GM18870 (cell line): ENCODE data around the gene EPHA8.

Experiments
- ATAC-seq: cut with Tn5 transposase; IDR thresholded peaks from one replicate; pipeline ENCODE4 v1.9.1; 2021; ENCODE audit warnings: moderate library complexity; ENCODE audit not compliant: unreplicated experiment

EPHA8 gene

DNA sequence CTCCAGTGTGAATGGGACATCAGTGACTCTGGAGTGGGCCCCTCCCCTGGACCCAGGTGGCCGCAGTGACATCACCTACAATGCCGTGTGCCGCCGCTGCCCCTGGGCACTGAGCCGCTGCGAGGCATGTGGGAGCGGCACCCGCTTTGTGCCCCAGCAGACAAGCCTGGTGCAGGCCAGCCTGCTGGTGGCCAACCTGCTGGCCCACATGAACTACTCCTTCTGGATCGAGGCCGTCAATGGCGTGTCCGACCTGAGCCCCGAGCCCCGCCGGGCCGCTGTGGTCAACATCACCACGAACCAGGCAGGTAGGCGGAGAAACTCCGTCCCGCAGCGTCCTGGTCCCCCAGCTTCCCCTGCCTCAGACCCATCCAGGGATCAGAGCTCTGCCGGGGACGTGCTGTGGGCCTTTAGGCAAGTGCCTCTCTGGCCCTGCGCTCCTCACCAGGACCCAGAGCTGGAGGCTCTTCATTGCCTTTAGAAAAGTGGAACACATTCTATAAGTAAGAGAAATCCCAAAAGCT, 25.7 kb downstream of the EPHA8 start:
- ATAC-seq: no peak

DNA sequence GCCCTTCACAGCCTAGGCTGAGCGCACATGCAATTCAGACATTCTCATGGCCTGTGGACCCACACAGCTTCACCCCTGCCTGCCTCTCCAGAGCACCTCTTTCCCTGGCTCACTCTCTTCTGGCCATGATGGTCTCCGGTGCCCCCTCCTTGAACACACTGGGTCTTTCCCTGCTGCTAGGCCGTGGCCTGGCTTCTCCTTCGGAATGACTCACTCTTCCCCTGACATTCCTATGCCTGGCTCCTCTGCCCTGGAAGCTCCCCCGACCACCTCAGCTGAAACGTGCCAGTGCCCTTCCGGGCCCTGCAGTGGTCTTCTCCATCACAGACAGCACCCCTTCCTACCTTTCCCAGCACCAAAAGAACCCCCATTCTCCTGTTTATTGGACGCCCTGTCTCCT, 28.3 kb downstream of the EPHA8 start:
- no peak for ATAC-seq

DNA sequence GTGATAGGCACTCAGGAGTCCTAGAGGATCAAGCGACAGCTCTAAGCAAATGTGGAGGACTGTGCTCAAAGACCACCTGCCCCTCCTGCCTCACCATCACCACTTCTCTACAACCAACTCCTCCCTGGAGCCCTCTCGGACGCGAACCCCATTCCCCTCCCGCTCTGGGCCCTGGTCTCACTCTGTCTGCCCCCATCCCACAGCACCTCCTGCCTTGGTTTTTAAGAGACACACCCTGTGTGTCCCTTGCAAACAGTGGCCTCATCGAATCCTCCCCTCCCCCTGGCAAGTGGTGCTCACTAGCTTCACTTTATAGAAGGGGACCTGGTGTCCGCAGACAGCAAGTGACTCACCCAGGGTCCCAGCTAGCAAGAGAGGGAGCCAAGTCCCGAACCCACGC, 28.8 kb downstream of the EPHA8 start:
- ATAC-seq: no peak

DNA sequence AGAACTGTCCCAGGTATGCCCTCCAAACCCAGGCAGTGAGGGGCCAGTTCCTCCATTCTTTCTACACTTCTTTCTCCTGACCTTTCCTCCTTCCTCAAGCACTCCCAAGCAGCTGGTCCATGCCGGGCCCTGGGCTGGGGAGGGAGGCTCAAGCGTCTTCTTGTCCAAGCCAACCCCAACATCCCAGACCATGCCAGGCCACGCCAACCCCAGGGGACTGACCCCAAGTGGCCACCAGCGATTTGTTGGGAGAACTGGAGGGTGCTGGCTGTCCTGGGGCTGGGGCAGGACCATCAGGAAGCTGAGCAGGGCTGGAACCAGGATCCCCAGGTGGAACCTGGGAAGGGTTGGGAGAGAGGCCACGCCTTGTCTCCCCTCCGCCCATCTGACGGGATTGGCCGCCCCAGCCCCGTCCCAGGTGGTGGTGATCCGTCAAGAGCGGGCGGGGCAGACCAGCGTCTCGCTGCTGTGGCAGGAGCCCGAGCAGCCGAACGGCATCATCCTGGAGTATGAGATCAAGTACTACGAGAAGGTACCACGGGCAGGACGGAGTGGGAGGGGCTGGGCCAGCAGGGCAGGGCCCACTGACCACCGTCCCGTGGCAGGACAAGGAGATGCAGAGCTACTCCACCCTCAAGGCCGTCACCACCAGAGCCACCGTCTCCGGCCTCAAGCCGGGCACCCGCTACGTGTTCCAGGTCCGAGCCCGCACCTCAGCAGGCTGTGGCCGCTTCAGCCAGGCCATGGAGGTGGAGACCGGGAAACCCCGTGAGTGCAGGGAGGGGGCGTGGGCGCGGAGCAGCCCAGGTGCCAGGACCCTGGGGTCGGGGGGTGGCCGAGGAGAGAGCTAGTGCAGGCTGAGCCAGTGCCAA, 29.9 kb downstream of the EPHA8 start:
- no peak for ATAC-seq

DNA sequence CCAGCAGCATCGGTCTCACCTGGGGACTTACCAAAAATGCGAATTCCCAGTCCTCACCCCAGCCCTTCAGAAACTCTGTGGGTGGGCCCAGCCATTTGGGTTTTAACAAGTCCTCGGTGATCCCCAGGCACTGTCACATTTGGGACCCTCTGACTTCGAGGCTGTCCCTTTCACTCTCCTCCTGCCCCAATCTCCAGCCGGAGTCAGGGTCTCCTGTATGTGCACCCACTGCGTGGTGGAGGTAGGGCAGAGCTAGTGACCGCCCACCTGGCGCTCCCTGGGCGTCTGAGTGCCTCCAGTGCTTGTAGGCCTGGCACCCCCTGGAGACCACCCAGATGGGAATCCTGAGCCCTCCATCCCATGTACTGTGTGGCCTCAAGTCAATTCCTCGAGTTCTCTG, 31.1 kb downstream of the EPHA8 start:
- no peak for ATAC-seq

DNA sequence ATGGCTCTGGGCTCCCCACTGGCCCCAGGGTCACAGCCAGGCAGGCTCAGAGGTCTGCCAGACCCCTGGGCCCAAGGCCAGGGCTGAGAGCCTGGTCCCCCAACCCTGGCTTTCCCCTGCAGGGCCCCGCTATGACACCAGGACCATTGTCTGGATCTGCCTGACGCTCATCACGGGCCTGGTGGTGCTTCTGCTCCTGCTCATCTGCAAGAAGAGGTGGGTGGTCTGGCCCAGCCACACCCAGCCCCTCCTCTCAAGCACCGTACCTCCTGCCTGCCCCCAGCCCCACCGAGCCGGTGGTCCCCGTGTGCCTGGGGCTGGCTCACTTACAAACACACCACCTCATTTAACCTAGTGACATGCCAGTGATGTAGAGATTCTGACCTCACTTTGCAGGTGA, 31.8 kb downstream of the EPHA8 start:
- no peak for ATAC-seq

DNA sequence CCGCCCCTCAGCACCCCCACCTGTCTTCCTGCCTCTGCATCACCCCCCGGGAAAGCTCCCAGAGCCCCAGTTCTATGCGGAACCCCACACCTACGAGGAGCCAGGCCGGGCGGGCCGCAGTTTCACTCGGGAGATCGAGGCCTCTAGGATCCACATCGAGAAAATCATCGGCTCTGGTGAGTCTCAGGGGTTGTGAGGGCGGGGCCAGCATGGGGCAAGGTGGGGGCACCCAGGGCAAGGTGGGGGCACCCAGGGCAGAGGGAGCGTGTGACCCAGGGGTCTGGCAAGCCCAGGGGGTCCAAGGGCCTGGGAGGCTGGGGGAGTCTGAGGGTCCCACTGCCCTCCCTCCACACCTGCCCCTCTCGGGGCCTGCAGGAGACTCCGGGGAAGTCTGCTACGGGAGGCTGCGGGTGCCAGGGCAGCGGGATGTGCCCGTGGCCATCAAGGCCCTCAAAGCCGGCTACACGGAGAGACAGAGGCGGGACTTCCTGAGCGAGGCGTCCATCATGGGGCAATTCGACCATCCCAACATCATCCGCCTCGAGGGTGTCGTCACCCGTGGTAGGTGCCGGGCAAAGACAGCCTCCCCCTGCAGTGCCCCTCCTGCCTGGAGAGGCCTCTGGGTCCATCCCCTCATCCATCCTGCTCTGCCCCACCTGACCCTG, 34.1 kb downstream of the EPHA8 start:
- ATAC-seq: no peak

DNA sequence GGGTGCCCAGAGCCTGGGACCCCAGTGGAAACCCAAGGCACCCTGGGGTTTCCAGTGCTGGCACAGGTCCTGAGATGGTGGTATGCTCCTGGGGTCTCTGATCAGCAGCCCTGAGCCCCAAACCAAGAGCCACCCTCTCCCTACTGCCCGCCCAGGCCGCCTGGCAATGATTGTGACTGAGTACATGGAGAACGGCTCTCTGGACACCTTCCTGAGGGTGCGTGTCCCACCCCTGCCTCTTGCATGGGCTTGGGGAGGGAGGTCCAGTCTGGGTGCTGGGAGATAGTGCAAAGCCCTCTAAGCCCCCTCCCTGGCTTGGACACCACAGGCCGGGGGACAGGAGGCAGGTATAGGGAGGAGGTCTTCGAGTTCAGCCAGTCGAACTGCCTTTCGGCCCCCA, 34.7 kb downstream of the EPHA8 start:
- no peak for ATAC-seq

DNA sequence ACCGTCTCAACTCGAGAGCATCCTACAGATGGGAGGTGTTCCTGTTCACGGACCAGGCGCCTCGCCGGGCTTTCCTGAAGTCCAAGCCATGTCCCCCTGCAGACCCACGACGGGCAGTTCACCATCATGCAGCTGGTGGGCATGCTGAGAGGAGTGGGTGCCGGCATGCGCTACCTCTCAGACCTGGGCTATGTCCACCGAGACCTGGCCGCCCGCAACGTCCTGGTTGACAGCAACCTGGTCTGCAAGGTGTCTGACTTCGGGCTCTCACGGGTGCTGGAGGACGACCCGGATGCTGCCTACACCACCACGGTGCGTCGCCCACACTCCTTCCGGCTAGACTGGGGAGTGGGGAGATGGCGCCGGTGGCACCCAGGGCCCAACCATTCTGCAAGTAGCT, 35.4 kb downstream of the EPHA8 start:
- no peak for ATAC-seq

DNA sequence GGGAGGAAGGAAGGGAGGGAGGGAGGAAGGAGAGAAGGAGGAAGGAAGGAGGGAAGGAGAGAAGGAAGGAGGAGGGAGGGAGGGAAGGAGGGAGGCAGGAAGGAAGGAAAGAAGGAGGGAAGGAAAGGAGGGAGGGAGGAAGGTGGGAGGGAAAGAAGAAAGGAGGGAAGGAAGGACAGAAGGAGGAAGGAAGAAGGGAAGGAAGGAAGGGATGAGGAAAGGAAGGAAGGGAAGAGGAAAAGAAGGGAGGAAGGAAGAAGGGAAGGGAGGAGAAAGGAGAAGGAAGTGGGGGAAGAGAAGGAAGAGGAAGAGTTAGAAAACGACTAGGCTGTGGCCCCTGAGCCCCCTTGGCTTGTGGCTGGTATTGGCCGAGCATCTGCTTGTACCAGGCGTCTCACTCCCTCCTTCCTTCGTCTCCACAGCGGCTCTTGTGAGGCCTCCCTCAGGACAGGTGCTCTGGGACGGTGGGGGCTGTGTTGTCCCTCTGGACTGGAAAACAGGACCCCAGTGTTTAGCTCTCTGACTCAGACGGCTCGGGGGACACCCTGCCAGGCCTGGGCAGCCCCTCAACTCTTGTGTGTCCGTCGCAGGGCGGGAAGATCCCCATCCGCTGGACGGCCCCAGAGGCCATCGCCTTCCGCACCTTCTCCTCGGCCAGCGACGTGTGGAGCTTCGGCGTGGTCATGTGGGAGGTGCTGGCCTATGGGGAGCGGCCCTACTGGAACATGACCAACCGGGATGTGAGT, 37.0 kb downstream of the EPHA8 start:
- ATAC-seq: no peak

DNA sequence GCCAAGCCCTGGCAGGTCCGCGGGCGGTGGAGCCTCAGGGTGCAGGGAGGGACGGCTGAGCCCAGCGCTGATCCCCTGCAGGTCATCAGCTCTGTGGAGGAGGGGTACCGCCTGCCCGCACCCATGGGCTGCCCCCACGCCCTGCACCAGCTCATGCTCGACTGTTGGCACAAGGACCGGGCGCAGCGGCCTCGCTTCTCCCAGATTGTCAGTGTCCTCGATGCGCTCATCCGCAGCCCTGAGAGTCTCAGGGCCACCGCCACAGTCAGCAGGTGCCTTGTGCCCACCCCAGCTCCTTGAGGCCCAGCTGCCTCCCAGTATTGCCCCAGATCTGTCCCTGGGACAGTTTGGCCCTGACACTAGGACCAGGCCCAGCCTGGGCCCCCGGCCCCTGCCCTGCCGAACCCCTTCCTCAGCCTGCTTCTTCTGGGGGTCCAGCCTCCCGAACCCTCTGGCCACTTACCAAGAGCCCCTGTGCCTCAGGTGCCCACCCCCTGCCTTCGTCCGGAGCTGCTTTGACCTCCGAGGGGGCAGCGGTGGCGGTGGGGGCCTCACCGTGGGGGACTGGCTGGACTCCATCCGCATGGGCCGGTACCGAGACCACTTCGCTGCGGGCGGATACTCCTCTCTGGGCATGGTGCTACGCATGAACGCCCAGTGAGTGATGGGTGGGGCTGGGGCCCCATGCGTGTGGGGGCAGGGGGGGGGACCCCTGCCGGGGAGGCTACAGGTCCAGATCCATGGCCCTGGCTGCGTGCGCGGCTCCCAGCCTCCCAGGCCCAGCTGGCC, 37.7 kb downstream of the EPHA8 start:
- ATAC-seq: no peak

DNA sequence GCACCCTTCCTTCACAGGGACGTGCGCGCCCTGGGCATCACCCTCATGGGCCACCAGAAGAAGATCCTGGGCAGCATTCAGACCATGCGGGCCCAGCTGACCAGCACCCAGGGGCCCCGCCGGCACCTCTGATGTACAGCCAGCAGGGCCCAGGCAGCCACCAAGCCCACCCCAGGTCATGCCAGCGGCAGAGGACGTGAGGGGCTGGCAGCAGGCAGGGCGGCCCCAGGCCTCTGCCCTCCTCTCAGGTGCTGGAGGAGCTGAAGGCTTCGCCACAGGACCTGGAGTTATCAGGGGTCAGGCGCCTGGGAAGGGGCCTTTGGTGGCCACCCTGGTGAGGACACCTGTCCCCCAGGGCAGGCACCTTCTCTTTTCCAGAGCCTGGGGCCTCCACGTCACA, 38.3 kb downstream of the EPHA8 start:
- no peak for ATAC-seq

DNA sequence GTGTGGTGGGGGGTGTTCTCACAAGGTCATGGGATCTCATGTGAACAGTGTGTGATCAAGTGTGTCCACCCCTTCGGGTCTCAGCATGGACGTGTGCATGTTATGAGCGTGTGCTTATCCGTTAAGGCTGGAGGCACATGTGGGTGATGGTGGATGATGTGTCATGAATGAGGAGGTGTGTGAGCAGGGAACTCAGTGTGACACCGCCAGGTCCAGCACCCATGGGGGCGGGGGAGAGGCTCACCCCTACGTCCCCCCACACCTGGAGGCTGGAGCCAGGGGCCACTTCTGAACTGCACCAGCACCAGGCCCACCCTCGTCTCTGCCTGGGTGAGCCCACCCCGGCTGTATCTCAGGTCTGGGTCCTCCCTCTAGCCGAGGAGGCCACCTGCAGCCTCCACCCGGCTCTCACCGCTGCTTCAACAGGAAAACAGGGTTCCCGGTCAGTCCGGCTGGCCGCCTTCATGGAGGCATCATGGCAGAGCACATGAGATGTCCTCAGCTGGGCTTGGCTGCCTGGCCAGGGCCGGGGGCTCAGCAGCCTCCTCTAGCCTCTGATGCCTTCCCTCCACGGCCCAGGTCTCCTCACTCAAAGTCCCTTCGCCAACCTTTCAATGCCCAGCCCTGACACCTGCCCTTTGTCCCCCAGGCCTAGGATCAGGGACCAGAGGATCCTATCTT, 38.9 kb downstream of the EPHA8 start:
- ATAC-seq: no peak

DNA sequence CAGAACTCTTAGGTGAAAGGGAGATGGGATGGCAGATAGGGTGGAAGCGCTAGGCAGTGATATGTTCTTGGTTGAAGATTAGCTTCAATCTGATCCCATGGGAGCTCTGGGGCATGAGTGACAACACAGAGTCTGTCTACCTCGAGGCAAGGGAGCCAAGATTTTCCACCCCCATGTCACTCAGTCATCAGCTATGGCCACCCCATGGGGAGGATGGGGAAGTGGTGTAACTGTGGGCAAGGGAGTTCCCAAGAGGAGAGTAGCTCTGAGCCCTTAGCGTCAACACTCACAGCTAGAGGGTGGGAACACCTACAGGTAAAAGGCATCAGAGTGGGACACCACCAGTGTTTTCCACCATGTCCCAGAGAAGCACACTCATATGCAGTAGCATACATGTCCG, 42.9 kb downstream of the EPHA8 start:
- ATAC-seq: no peak

DNA sequence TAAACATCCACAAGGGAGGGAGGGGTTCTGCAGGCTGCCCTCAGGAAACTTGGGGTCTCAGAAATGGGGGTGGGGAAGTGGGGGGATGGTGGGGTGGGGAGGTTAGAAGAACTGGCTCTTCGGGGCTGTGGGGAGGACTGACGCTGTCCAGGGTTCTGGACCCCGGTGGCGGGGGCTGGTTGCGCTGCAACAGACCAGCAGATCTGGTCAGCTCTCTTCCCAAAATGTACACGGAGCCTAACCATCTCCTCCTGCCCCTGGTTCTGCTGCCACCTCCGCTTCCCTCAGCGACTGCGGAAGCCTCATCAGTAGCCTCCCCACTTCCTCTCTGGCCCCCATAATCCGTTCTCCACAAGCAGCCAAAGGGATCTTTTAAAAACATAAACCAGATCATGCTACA, 43.9 kb downstream of the EPHA8 start:
- ATAC-seq: no peak

DNA sequence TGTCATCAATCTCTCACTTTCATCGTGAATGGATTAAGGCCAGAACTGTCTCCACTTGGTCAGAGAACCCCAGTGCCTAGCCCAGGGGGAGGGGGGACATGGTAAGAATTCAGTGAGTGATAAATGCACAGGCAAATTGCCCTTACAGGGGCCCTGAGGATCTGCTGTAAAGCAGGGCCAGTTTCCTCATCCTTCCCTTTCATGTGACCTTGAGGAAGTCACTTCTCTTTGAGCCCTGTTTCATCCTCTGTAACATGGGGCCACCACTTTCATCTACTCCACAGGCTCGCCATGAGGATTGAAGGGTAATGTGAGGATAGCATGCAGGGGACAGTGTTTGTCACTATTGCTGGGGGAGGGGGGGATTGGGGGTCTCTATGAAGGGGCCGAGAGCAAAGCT, 45.1 kb downstream of the EPHA8 start:
- ATAC-seq: no peak

DNA sequence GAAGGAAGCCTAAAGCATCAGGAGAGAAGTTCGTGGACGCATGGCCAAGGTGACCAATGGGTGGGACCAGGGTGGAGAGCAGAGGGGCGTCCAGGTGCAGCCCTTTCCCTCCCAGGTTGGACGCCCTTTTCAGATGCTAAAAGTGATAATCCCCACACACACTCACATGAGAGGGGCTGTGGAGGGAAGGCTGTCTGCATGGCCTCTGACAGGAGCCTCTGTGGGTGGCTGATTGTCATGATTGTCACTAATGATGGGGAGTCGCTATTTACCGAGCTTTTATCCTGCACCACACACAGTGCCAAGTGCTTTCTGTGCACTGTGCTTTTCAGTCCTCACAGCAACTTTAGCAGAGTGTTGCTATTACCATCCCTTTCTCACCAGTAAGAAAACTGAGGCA, 46.0 kb downstream of the EPHA8 start:
- ATAC-seq: no peak

DNA sequence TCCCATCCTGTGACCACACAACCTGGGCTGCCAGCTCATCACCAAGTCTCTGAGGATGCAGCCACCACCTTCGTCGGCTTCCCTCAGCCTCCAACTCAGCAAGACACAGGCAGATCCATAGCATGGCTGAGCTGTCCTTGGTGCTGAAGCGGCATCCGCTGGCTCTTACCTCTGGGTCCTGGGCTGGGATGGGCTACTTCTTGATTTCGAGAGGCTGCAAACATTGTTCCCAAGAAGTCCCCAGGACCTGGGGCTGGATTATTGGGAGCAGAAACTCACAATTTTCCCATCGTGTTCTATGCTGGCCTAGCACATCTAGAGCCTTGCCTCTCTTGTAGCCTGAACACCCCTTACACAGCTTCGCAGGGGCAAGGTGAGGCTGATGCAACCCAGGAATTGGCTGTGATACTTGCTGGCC, 48.2 kb downstream of the EPHA8 start:
- ATAC-seq: no peak

DNA sequence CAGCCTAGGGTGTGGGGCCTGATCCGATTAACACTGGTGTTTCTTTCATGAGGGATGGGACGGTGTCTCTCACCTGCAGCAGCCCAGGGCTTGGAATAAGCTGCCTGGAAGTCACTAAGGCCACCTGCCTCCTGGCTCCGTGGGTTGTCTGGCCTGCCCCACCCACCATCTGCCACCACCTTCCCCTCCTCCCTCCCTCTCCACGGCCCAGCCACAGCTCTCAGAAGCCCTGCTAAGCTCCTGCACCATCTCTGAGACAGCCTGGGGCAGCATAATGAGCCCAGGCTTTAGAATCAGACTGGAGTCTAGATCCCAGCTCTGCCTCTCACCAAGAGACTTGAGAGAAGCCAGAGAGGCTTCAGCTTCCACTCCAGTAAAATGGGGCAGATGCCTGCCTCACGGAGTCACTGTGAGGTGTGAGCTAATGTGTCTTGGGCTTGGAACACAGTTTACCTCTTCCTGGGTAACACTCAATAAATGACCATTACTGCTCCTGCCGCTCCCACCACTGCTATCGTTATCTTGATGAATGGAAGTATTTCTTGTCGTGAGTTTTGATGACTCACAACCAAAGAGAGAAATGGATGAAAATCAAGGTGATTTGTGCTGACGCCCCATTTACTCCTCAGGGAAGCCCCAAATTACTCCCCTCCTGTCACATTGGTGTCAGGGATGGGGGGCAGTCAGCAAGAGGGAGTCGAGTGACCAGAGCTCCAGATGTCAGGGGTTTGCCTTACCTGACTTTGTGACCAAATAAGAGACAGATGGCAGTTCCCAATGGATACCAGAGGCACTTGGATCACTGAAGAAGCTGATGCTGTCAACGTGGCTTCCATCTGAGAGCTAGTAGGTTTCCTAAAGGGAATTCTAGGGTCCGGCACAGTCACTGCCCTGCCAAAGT, 49.6 kb downstream of the EPHA8 start:
- ATAC-seq: no peak
